ENCODE data around the gene GDPD3. TPM values are rescaled to one million over a fixed set of nuclear protein-coding genes. Genes with fewer than 3 reads are reported as not detected.

The GDPD3 gene
- total RNA-seq, 3 donors from 2014 or later, result 1.6 to 7.3 (median 2.0) TPM

DNA sequence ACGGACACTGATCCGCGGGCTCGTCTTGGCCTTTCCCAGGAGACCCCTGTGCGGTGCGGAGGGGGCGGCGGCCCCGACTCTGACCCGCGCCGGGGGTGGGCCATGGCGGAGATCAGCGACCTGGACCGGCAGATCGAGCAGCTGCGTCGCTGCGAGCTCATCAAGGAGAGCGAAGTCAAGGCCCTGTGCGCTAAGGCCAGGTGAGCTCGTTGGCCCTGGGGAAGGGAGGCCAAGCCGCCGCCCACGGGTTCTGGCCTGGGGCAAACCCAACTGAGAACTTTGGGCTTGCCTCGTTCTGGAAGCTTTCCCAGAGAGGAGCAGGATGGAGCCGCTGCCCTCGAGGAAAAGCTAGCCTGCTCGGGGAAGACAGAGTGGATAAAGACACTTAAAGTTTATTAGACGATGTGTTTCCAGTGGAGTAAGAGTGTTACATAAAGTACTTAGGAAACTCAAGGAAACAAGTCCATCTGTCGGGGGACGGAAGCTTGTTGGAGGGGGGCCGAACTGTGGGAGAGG lies 37.0 kb downstream of the GDPD3 start:
- H3K36me3 ChIP-seq, result peaks cover 7% of the 10 kb centered on the region
- DNase-seq (ENCODE audit: low spot score in 2 of 2), result no peak
- H3K27ac ChIP-seq, result peak overlapping the region; percentile 94 to 95
- H3K9me3 ChIP-seq, result no peaks in the 10 kb centered on the region
- TF ChIP-seq, protein P1, sequence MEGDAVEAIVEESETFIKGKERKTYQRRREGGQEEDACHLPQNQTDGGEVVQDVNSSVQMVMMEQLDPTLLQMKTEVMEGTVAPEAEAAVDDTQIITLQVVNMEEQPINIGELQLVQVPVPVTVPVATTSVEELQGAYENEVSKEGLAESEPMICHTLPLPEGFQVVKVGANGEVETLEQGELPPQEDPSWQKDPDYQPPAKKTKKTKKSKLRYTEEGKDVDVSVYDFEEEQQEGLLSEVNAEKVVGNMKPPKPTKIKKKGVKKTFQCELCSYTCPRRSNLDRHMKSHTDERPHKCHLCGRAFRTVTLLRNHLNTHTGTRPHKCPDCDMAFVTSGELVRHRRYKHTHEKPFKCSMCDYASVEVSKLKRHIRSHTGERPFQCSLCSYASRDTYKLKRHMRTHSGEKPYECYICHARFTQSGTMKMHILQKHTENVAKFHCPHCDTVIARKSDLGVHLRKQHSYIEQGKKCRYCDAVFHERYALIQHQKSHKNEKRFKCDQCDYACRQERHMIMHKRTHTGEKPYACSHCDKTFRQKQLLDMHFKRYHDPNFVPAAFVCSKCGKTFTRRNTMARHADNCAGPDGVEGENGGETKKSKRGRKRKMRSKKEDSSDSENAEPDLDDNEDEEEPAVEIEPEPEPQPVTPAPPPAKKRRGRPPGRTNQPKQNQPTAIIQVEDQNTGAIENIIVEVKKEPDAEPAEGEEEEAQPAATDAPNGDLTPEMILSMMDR (IDR thresholded peaks at IDR 0.05), result no peak
- TF ChIP-seq POLR2A (IDR thresholded peaks at IDR 0.05) (no peak), POLR2AphosphoS5 (IDR thresholded peaks at IDR 0.05) (no peak)
- H3K4me3 ChIP-seq, result peak overlapping the region; percentile 76 to 96 (median 87)
- peaks cover 0 to 17% of the 10 kb centered on the region in 2 donors for H3K4me1 ChIP-seq
- intact Hi-C loops (cut with DNase I; ENCODE audit: low total_unique reads), result no loop called here
- no peaks in the 10 kb centered on the region for H3K27me3 ChIP-seq

DNA sequence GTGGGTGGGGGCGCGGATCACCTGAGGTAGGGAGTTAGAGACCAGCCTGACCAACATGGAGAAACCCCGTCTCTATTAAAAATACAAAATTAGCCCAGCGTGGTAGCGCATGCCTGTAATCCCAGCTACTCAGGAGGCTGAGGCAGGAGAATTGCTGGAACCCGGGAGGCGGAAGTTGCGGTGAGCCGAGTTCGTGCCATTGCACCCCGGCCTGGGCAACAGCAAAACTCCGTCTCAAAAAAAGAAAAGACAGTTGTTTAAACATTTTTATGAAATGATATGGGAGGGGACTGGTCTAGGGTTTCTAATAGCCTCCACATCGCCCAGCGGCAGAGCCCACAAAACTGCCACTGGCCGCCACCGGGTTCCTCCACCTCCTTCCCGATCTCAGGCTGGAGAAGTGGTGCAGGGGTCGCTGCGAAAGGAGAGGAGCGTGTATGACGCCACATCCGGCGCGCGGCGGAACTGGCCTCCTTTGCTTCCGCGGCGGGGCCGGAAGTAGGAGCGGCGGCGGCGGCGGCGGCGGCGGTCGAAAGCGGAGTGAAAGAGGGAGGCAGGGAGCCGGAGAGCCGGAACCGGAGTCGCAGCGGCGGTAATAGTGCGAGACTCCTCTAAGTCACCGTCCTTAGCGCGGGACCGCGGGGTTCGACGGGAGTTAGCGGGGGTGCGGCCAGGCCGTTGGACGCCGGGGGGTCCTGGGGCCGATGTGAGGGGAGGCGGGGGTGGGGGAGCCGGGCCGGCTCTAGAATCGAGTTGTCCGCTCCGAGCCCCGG lies 37.6 kb downstream of the GDPD3 start, which contains the start of gene PPP4C:
Gene PPP4C (plus strand): TSS at position 492 of the 773 bp plus-strand sequence. CDS start 384 bp downstream, outside the sequence.
- intact Hi-C loops (cut with DNase I; ENCODE audit: low total_unique reads), result no loop called here
- TF ChIP-seq POLR2AphosphoS5 (IDR thresholded peaks at IDR 0.05) (peak; percentile 69 to 91 (median 87)), POLR2A (IDR thresholded peaks at IDR 0.05) (peak; percentile 82)
- TF ChIP-seq, protein P1 (IDR thresholded peaks at IDR 0.05), result no peak
- peaks cover under 1% of the 10 kb centered on the region for H3K36me3 ChIP-seq

GRCh38 chr16:30070490-30070889 lies 42.8 kb downstream of the GDPD3 start:
- TF ChIP-seq, protein P1 (IDR thresholded peaks at IDR 0.05), result no peak
- peaks cover 3 to 9% of the 10 kb centered on the region in 2 donors for H3K4me1 ChIP-seq
- no peaks in the 10 kb centered on the region for H3K27me3 ChIP-seq
- peaks cover 13% of the 10 kb centered on the region for H3K36me3 ChIP-seq
- no peaks in the 10 kb centered on the region for H3K9me3 ChIP-seq
- no peak for DNase-seq (ENCODE audit: low spot score in 2 of 2)
- peak overlapping the region in 1 of 3 donors; percentile 23 for H3K4me3 ChIP-seq
- peak overlapping the region; percentile 54 to 77 for H3K27ac ChIP-seq
- intact Hi-C loops (cut with DNase I; ENCODE audit: low total_unique reads), result no loop called here

More for the DNA sequence above, 37.6 kb downstream of the GDPD3 start, which contains the start of gene PPP4C:
- Histone ChIP-seq H3K4me3 (peak within 1 kb of the TSS; percentile 76 to 96 (median 87)), H3K27me3 (no peaks in the 10 kb centered on the region), H3K27ac (peak within 1 kb of the TSS; percentile 94 to 95), H3K9me3 (no peaks in the 10 kb centered on the region), H3K4me1 (peaks cover 0 to 17% of the 10 kb centered on the region in 2 donors)
- peak; percentile 80 to 89 for DNase-seq (ENCODE audit: low spot score in 2 of 2)

DNA sequence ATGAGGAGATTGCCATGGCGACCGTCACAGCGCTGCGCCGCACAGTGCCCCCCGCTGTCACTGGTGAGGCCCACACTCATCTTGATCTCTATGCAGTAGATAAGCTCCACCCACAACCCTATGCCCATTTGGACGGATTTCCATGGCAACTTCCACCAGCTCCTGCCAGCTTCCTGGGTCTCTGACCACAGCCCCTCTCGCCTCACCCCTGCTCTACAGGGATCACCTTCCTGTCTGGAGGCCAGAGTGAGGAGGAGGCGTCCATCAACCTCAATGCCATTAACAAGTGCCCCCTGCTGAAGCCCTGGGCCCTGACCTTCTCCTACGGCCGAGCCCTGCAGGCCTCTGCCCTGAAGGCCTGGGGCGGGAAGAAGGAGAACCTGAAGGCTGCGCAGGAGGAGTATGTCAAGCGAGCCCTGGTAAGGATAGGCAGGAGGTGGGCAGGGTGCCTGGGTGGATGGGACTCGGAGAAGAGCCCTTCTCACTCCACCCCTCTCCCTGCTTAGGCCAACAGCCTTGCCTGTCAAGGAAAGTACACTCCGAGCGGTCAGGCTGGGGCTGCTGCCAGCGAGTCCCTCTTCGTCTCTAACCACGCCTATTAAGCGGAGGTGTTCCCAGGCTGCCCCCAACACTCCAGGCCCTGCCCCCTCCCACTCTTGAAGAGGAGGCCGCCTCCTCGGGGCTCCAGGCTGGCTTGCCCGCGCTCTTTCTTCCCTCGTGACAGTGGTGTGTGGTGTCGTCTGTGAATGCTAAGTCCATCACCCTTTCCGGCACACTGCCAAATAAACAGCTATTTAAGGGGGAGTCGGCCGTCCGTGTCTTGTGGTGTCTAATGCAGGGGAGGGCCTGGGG lies 43.5 kb downstream of the GDPD3 start:
- intact Hi-C loops (cut with DNase I; ENCODE audit: low total_unique reads), result no loop called here
- TF ChIP-seq POLR2A (IDR thresholded peaks at IDR 0.05) (no peak), POLR2AphosphoS5 (IDR thresholded peaks at IDR 0.05) (no peak)
- TF ChIP-seq, protein P1 (IDR thresholded peaks at IDR 0.05), result no peak
- peaks cover 3 to 9% of the 10 kb centered on the region in 2 donors for H3K4me1 ChIP-seq
- H3K36me3 ChIP-seq, result peaks cover 13% of the 10 kb centered on the region
- H3K27me3 ChIP-seq, result no peaks in the 10 kb centered on the region
- peak overlapping the region in 1 of 3 donors; percentile 23 for H3K4me3 ChIP-seq
- no peak for DNase-seq (ENCODE audit: low spot score in 2 of 2)
- no peaks in the 10 kb centered on the region for H3K9me3 ChIP-seq
- H3K27ac ChIP-seq, result peak overlapping the region; percentile 54 to 77

All from breast epithelium (tissue), 4 donors.